Measurements from ENCODE around the gene BCAN.

DNA sequence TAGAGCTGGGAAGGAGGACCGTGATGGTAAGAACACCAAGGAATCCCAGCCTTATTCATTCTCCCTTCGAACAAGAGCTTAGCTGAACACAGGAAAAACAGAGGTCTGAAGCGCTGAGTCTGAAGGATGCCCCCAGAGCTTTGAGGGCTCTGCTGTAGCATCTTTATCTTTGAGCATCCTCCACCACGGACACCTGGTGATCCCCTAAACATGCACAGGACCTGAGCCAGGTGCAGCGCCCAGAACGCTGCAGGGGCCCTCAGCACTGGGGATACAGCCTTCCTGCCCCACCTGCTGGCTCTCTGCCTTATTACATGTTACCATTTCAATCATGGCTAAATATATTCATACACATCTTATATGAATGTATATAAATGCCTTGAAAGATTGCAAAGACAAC is 32.9 kb upstream of the BCAN start:
- TF ChIP-seq, protein P1, sequence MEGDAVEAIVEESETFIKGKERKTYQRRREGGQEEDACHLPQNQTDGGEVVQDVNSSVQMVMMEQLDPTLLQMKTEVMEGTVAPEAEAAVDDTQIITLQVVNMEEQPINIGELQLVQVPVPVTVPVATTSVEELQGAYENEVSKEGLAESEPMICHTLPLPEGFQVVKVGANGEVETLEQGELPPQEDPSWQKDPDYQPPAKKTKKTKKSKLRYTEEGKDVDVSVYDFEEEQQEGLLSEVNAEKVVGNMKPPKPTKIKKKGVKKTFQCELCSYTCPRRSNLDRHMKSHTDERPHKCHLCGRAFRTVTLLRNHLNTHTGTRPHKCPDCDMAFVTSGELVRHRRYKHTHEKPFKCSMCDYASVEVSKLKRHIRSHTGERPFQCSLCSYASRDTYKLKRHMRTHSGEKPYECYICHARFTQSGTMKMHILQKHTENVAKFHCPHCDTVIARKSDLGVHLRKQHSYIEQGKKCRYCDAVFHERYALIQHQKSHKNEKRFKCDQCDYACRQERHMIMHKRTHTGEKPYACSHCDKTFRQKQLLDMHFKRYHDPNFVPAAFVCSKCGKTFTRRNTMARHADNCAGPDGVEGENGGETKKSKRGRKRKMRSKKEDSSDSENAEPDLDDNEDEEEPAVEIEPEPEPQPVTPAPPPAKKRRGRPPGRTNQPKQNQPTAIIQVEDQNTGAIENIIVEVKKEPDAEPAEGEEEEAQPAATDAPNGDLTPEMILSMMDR (optimal IDR thresholded peaks at IDR 0.05 in 1 of 3, IDR thresholded peaks at IDR 0.05 in 1 of 3, conservative IDR thresholded peaks at IDR 0.05 in 1 of 3; ENCODE audit: extremely low read depth in 1 of 3, insufficient read depth in 2 of 3, low read length in 3 of 3), result peak; percentile 69 to 83 (median 73)
- no peak for TF ChIP-seq EZH2 (IDR thresholded peaks at IDR 0.05; ENCODE audit: low read length)

Data from keratinocyte (primary cell).